Naive thymus-derived CD4-positive, alpha-beta T cell (primary cell): ENCODE measurements around the gene SURF1. TPM values are rescaled to one million over a fixed set of nuclear protein-coding genes. Genes with fewer than 3 reads are reported as not detected.
"Not testable (repeated sequence)": the region's sequence is repeated elsewhere in the genome, so short reads cannot be mapped to it uniquely, and the experiment has no call there.

Experiments
- ATAC-seq: fragments of 150-1000 bp; cut with Tn5 transposase; 2 replicates; pipeline ENCODE4 v1.10.0; 2021; ENCODE audit warnings: mild to moderate bottlenecking, moderate library complexity
- CTCF ChIA-PET: fragments of 350-600 bp; sonication (Branson Sonifier 250); formaldehyde crosslinking; loops from one replicate; lab custom pipeline; 2021; ENCODE audit warnings: antibody characterized with exemption; lab: Charles Lee
- POLR2A ChIA-PET: fragments of 350-600 bp; sonication (Branson Sonifier 250); formaldehyde crosslinking; loops from one replicate; lab custom pipeline; 2021; ENCODE audit warnings: antibody characterized with exemption, inconsistent platforms; lab: Charles Lee
- DNase-seq, 9 donors: peaks; one replicate each; pipeline versions ENCODE4 v3.0.0 to v3.0.0-alpha.2; 2020 to 2022; ENCODE audit warnings: mixed read lengths in 1 of 9
- H3K27ac ChIP-seq: one replicate; pipeline ENCODE4 v1.7.0; 2013; ENCODE audit warnings: mild to moderate bottlenecking, low read depth, low read length, moderate library complexity
- H3K27me3 ChIP-seq, 2 donors: one replicate each; pipeline ENCODE4 v1.7.0; 2013; ENCODE audit warnings: low read length in 2 of 2, mild to moderate bottlenecking in 2 of 2, moderate library complexity in 2 of 2; ENCODE audit not compliant: control insufficient read depth in 2 of 2, insufficient read depth in 2 of 2
- H3K36me3 ChIP-seq, 3 experiments: 1 replicate in 2 of 3; 2 replicates in 1 of 3; pipeline ENCODE4 v1.7.0; 2013; ENCODE audit warnings: low read length in 3 of 3, mild to moderate bottlenecking in 3 of 3, moderate library complexity in 1 of 3; ENCODE audit not compliant: insufficient read depth in 3 of 3, control insufficient read depth in 2 of 3
- H3K4me1 ChIP-seq, 2 donors: one replicate each; pipeline ENCODE4 v1.7.0; 2013; ENCODE audit warnings: low read length in 2 of 2, mild to moderate bottlenecking in 2 of 2, moderate library complexity in 1 of 2; ENCODE audit not compliant: control insufficient read depth in 2 of 2, insufficient read depth in 2 of 2
- H3K4me3 ChIP-seq: 2 replicates; pipeline ENCODE4 v1.7.0; 2013; ENCODE audit warnings: mild to moderate bottlenecking, low read length
- H3K9me3 ChIP-seq, 3 experiments: 1 replicate in 2 of 3; 2 replicates in 1 of 3; pipeline ENCODE4 v1.7.0; 2013; ENCODE audit warnings: low read length in 3 of 3; ENCODE audit not compliant: control insufficient read depth in 2 of 3
- H3K27ac Mint-ChIP-seq, 9 donors: one replicate each; pipeline ENCODE4 v1.8.0; 2020 to 2022; ENCODE audit warnings: mixed read lengths in 9 of 9, mild to moderate bottlenecking in 8 of 9, moderate library complexity in 5 of 9, inconsistent platforms in 2 of 9
- H3K27me3 Mint-ChIP-seq, 5 donors: one replicate each; pipeline ENCODE4 v1.8.0; 2021 to 2022; ENCODE audit warnings: mixed read lengths in 5 of 5, mild to moderate bottlenecking in 1 of 5
- H3K36me3 Mint-ChIP-seq, 5 donors: one replicate each; pipeline ENCODE4 v1.8.0; 2020 to 2022; ENCODE audit warnings: mixed read lengths in 5 of 5, mild to moderate bottlenecking in 3 of 5, inconsistent platforms in 1 of 5
- H3K4me1 Mint-ChIP-seq, 7 donors: one replicate each; pipeline ENCODE4 v1.8.0; 2020 to 2022; ENCODE audit warnings: mixed read lengths in 7 of 7, mild to moderate bottlenecking in 3 of 7, inconsistent platforms in 1 of 7
- H3K4me3 Mint-ChIP-seq, 10 donors: one replicate each; pipeline ENCODE4 v1.8.0; 2020 to 2022; ENCODE audit warnings: mild to moderate bottlenecking in 10 of 10, mixed read lengths in 10 of 10, moderate library complexity in 6 of 10, inconsistent platforms in 2 of 10
- H3K9me3 Mint-ChIP-seq, 11 donors: one replicate each; pipeline ENCODE4 v1.8.0; 2020 to 2022; ENCODE audit warnings: mixed read lengths in 11 of 11, mild to moderate bottlenecking in 4 of 11, inconsistent platforms in 1 of 11, moderate library complexity in 1 of 11
- intact Hi-C, 2 donors: fragments of 100-400 bp; cut with micrococcal nuclease; formaldehyde crosslinking; loops; one replicate each; pipeline ENCODE4 v1.15.1; 2023
- polyA plus RNA-seq, 2 donors: library from polyadenylated mRNA; unstranded; fragments of 300-500 nt; fragmentation: Illumina TruSeq; gene quantifications; one replicate each; pipeline ENCODE4 v1.2.3, GENCODE V29; 2021
- total RNA-seq, 6 experiments: library from RNA in 5 of 6; stranded (reverse) in 5 of 6; gene quantifications; 1 replicate in 5 of 6; 2 replicates in 1 of 6; pipeline ENCODE4 v1.2.3 and lab custom pipeline; 2021 to 2026

SURF1 gene
- total and polyA plus RNA-seq, 7 experiments from 2014 or later, result 40.5 to 128 (median 53.3) TPM

GRCh38 chr9:133392308-133392707 lies 36.0 kb upstream of the SURF1 start:
- intact Hi-C loops, H3K27me3 Mint-ChIP-seq, POLR2A ChIA-PET, H3K9me3 ChIP-seq, H3K27me3 ChIP-seq, H3K27ac ChIP-seq, H3K4me3 Mint-ChIP-seq, H3K4me3 ChIP-seq, H3K36me3 Mint-ChIP-seq, ATAC-seq, H3K4me1 ChIP-seq, H3K4me1 Mint-ChIP-seq, H3K36me3 ChIP-seq, DNase-seq, H3K9me3 Mint-ChIP-seq, CTCF ChIA-PET, H3K27ac Mint-ChIP-seq: not testable (repeated sequence)

- H3K36me3 Mint-ChIP-seq, H3K9me3 ChIP-seq, intact Hi-C loops, H3K4me3 ChIP-seq, H3K27ac ChIP-seq, H3K4me3 Mint-ChIP-seq, H3K27me3 ChIP-seq, ATAC-seq, DNase-seq, POLR2A ChIA-PET, H3K36me3 ChIP-seq, H3K4me1 ChIP-seq, H3K9me3 Mint-ChIP-seq, H3K4me1 Mint-ChIP-seq, H3K27me3 Mint-ChIP-seq, H3K27ac Mint-ChIP-seq, CTCF ChIA-PET: not testable (repeated sequence)
Observed at GRCh38 chr9:133391449-133391848, 35.2 kb upstream of the SURF1 start.

- no peak overlapping the region for H3K27ac Mint-ChIP-seq
- peaks cover 0 to 9% (median 0%) of the 10 kb centered on the region in 5 donors for H3K27me3 Mint-ChIP-seq
- H3K9me3 ChIP-seq, result no peaks in the 10 kb centered on the region
- POLR2A ChIA-PET, result interaction anchor here (0.6 kb wide), 1 partner anchor 26 kb away, joined by 3 read pairs; no protein-coding TSS in a partner anchor
- no peak for DNase-seq
- H3K36me3 Mint-ChIP-seq, result no peaks in the 10 kb centered on the region
- no peak overlapping the region for H3K4me3 ChIP-seq
- no peaks in the 10 kb centered on the region for H3K4me1 Mint-ChIP-seq
- no peaks in the 10 kb centered on the region for H3K9me3 Mint-ChIP-seq
- no peak overlapping the region for H3K4me3 Mint-ChIP-seq
- H3K36me3 ChIP-seq, result no peaks in the 10 kb centered on the region
- CTCF ChIA-PET, result no interaction called here
- H3K4me1 ChIP-seq, result no peaks in the 10 kb centered on the region
- no peak for ATAC-seq
- intact Hi-C loops, result no loop called here
- H3K27me3 ChIP-seq, result no peaks in the 10 kb centered on the region
- H3K27ac ChIP-seq, result no peak overlapping the region
Observed at GRCh38 chr9:133390713-133391112, 34.4 kb upstream of the SURF1 start.

GRCh38 chr9:133389562-133389961 lies 33.3 kb upstream of the SURF1 start:
- Mint-ChIP-seq H3K27me3 (peaks cover 0 to 9% (median 0%) of the 10 kb centered on the region in 5 donors), H3K4me3 (no peak overlapping the region), H3K27ac (no peak overlapping the region), H3K4me1 (no peaks in the 10 kb centered on the region), H3K36me3 (no peaks in the 10 kb centered on the region), H3K9me3 (no peaks in the 10 kb centered on the region)
- intact Hi-C loops, result no loop called here
- ChIA-PET CTCF (interaction anchor here (0.6 kb wide), 1 partner anchor 110 kb away, joined by 3 read pairs; no protein-coding TSS in a partner anchor), POLR2A (no interaction called here)
- Histone ChIP-seq H3K9me3 (no peaks in the 10 kb centered on the region), H3K36me3 (no peaks in the 10 kb centered on the region), H3K27me3 (no peaks in the 10 kb centered on the region), H3K4me3 (no peak overlapping the region), H3K27ac (no peak overlapping the region), H3K4me1 (no peaks in the 10 kb centered on the region)
- DNase-seq (no peak), ATAC-seq (no peak)

- Mint-ChIP-seq H3K27ac (no peak overlapping the region), H3K27me3 (peaks cover 0 to 9% (median 0%) of the 10 kb centered on the region in 5 donors), H3K4me1 (no peaks in the 10 kb centered on the region), H3K9me3 (no peaks in the 10 kb centered on the region), H3K4me3 (no peak overlapping the region), H3K36me3 (no peaks in the 10 kb centered on the region)
- POLR2A ChIA-PET, result no interaction called here
- Histone ChIP-seq H3K4me1 (no peaks in the 10 kb centered on the region), H3K27ac (no peak overlapping the region), H3K9me3 (no peaks in the 10 kb centered on the region), H3K27me3 (no peaks in the 10 kb centered on the region), H3K4me3 (no peak overlapping the region), H3K36me3 (no peaks in the 10 kb centered on the region)
- no peak for ATAC-seq
- intact Hi-C loops, result no loop called here
- CTCF ChIA-PET, result interaction anchor here (0.6 kb wide), 1 partner anchor 33 kb away, joined by 3 read pairs; no protein-coding TSS in a partner anchor
- no peak for DNase-seq
Observed at GRCh38 chr9:133389025-133389557, 32.8 kb upstream of the SURF1 start.

GRCh38 chr9:133387680-133388079 lies 31.4 kb upstream of the SURF1 start:
- CTCF ChIA-PET, result no interaction called here
- H3K36me3 Mint-ChIP-seq, result no peaks in the 10 kb centered on the region
- Histone ChIP-seq H3K27ac (no peak overlapping the region), H3K4me3 (no peak overlapping the region), H3K9me3 (no peaks in the 10 kb centered on the region), H3K36me3 (no peaks in the 10 kb centered on the region), H3K27me3 (no peaks in the 10 kb centered on the region), H3K4me1 (no peaks in the 10 kb centered on the region)
- no peaks in the 10 kb centered on the region for H3K4me1 Mint-ChIP-seq
- no peak overlapping the region for H3K27ac Mint-ChIP-seq
- no peak for ATAC-seq
- DNase-seq, result no peak
- H3K9me3 Mint-ChIP-seq, result no peaks in the 10 kb centered on the region
- intact Hi-C loops, result no loop called here
- POLR2A ChIA-PET, result no interaction called here
- H3K4me3 Mint-ChIP-seq, result no peak overlapping the region
- peaks cover 0 to 9% (median 0%) of the 10 kb centered on the region in 5 donors for H3K27me3 Mint-ChIP-seq

- no peak overlapping the region for H3K27ac ChIP-seq
- ChIA-PET CTCF (interaction anchor here (0.5 kb wide), 1 partner anchor 11 kb away, joined by 4 read pairs; no protein-coding TSS in a partner anchor), POLR2A (no interaction called here)
- H3K4me1 ChIP-seq, result no peaks in the 10 kb centered on the region
- Mint-ChIP-seq H3K27me3 (peaks cover 0 to 9% (median 0%) of the 10 kb centered on the region in 5 donors), H3K27ac (no peak overlapping the region), H3K36me3 (no peaks in the 10 kb centered on the region), H3K4me3 (no peak overlapping the region), H3K4me1 (no peaks in the 10 kb centered on the region), H3K9me3 (no peaks in the 10 kb centered on the region)
- DNase-seq (no peak), ATAC-seq (no peak)
- no peaks in the 10 kb centered on the region for H3K36me3 ChIP-seq
- no peak overlapping the region for H3K4me3 ChIP-seq
- intact Hi-C loops, result no loop called here
- H3K9me3 ChIP-seq, result no peaks in the 10 kb centered on the region
- no peaks in the 10 kb centered on the region for H3K27me3 ChIP-seq
Observed at GRCh38 chr9:133386338-133386737, 30.1 kb upstream of the SURF1 start.
